Type B pancreatic cell (in vitro differentiated cells): Measurements from ENCODE around the gene GDPD4. TPM values are rescaled to one million over a fixed set of nuclear protein-coding genes. Genes with fewer than 3 reads are reported as not detected.

Experiments used
- DNase-seq: peaks from one replicate; pipeline ENCODE4 v3.0.0; 2021; ENCODE audit warnings: mixed read lengths; ENCODE audit not compliant: unreplicated experiment; ENCODE audit errors: extremely low spot score
- H3K27ac Mint-ChIP-seq: 2 replicates; pipeline ENCODE4 v1.8.0; 2021; ENCODE audit warnings: mild to moderate bottlenecking, mixed read lengths
- H3K27me3 Mint-ChIP-seq: 2 replicates; pipeline ENCODE4 v1.8.0; 2021; ENCODE audit warnings: mixed read lengths
- H3K36me3 Mint-ChIP-seq: 2 replicates; pipeline ENCODE4 v1.8.0; 2021; ENCODE audit warnings: mixed read lengths
- H3K4me1 Mint-ChIP-seq: one replicate; pipeline ENCODE4 v1.8.0; 2021; ENCODE audit warnings: mixed read lengths; ENCODE audit not compliant: unreplicated experiment
- H3K4me3 Mint-ChIP-seq: 2 replicates; pipeline ENCODE4 v1.8.0; 2021; ENCODE audit warnings: mild to moderate bottlenecking, mixed read lengths
- H3K9me3 Mint-ChIP-seq: 2 replicates; pipeline ENCODE4 v1.8.0; 2021; ENCODE audit warnings: mixed read lengths
- total RNA-seq: library from RNA; stranded (reverse); gene quantifications from 2 replicates; pipeline ENCODE4 v1.2.1, GENCODE V29; 2021; ENCODE audit warnings: low replicate concordance
- TF ChIP-seq, protein P1 (sequence below): fragments of 200-600 bp; sonication (generic); conservative IDR thresholded peaks from 2 replicates; pipeline ENCODE4 v1.5.0; 2021; ENCODE audit warnings: antibody characterized with exemption, mild to moderate bottlenecking

The GDPD4 gene
- total RNA-seq, 1 donor from 2014 or later: not detected

DNA sequence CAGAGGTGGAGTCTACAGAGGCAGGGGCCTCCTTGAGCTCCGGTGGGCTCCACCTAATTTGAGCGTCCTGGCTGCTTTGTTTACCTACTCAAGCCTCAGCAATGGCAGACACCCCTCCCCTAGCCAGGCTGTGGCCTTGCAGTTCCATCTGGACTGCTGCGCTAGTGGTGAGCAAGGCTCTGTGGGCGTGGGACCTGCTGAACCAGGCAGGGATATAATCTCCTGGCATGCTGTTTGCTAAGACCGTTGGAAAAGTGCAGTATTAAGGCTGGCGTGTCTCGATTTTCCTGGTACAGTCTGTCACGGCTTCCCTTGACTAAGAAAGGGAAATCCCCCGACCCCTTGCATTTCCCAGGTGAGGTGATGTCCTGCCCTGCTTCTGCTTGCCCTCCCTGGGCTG is 77.7 kb downstream of the GDPD4 start:
- Mint-ChIP-seq H3K27ac (no peak overlapping the region), H3K27me3 (no peaks in the 10 kb centered on the region), H3K4me3 (no peak overlapping the region), H3K9me3 (no peaks in the 10 kb centered on the region), H3K36me3 (no peaks in the 10 kb centered on the region), H3K4me1 (no peaks in the 10 kb centered on the region)
- DNase-seq: no peak
- TF ChIP-seq, protein P1, sequence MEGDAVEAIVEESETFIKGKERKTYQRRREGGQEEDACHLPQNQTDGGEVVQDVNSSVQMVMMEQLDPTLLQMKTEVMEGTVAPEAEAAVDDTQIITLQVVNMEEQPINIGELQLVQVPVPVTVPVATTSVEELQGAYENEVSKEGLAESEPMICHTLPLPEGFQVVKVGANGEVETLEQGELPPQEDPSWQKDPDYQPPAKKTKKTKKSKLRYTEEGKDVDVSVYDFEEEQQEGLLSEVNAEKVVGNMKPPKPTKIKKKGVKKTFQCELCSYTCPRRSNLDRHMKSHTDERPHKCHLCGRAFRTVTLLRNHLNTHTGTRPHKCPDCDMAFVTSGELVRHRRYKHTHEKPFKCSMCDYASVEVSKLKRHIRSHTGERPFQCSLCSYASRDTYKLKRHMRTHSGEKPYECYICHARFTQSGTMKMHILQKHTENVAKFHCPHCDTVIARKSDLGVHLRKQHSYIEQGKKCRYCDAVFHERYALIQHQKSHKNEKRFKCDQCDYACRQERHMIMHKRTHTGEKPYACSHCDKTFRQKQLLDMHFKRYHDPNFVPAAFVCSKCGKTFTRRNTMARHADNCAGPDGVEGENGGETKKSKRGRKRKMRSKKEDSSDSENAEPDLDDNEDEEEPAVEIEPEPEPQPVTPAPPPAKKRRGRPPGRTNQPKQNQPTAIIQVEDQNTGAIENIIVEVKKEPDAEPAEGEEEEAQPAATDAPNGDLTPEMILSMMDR: no peak

DNA sequence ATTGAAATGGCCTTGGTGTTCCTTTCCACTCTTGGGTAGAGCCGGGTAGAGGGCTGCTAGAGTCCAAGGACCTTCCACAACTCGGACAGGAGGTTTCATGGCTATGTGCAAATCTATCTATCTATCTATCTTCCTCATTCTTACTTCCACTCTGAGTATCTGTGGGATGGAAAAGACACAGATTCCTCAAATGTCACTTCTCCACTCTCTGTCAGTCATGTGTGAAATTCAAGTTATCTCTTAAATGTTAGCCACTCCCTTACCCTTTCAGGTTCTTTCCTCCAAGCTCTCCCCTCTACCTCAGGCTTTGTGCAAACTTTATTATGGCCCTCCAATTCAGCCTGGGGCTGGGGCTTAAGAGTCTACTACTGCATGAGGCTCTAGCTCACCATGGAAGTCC is 84.3 kb downstream of the GDPD4 start:
- no peaks in the 10 kb centered on the region for H3K4me1 Mint-ChIP-seq
- H3K4me3 Mint-ChIP-seq: no peak overlapping the region
- H3K27me3 Mint-ChIP-seq: peaks cover 3% of the 10 kb centered on the region
- no peak overlapping the region for H3K27ac Mint-ChIP-seq
- TF ChIP-seq, protein P1: no peak
- no peaks in the 10 kb centered on the region for H3K9me3 Mint-ChIP-seq
- no peaks in the 10 kb centered on the region for H3K36me3 Mint-ChIP-seq
- DNase-seq: no peak

DNA sequence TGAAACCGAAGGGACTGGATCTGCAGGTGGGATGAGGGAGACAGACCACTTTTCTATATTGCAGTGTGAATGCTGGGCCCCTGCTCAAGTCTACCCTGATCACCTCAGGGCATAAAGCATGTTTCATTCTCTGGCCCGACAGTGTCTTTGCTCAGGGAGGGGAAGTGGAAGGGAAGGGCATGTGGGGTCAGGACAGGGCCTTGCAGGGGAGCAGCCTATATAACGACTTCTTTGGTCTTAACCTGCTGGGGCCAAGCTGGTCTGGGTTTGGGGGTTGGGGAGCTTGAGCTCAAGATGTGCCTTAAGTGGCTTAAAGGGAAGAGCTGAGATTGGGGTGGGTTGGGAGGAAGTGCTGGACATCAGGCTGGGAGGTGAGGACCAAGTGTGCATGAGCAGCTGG is 86.4 kb downstream of the GDPD4 start:
- TF ChIP-seq, protein P1: no peak
- Mint-ChIP-seq H3K27ac (no peak overlapping the region), H3K9me3 (no peaks in the 10 kb centered on the region), H3K36me3 (no peaks in the 10 kb centered on the region), H3K4me1 (no peaks in the 10 kb centered on the region), H3K27me3 (peaks cover 3% of the 10 kb centered on the region), H3K4me3 (no peak overlapping the region)
- DNase-seq: no peak

DNA sequence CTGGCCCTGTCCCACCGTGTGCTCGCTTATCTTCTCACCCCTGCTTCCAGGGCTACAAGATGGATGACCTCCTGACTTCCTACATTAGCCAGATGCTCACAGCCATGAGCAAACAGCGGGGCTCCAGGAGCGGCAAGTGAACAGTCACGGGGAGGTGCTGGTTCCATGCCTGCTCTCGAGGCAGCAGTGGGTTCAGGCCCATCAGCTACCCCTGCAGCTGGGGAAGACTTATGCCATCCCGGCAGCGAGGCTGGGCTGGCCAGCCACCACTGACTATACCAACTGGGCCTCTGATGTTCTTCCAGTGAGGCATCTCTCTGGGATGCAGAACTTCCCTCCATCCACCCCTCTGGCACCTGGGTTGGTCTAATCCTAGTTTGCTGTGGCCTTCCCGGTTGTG is 86.9 kb downstream of the GDPD4 start:
- Mint-ChIP-seq H3K4me1 (no peaks in the 10 kb centered on the region), H3K27ac (no peak overlapping the region), H3K36me3 (no peaks in the 10 kb centered on the region), H3K9me3 (no peaks in the 10 kb centered on the region), H3K4me3 (no peak overlapping the region), H3K27me3 (peaks cover 3% of the 10 kb centered on the region)
- no peak for DNase-seq
- TF ChIP-seq, protein P1: no peak

DNA sequence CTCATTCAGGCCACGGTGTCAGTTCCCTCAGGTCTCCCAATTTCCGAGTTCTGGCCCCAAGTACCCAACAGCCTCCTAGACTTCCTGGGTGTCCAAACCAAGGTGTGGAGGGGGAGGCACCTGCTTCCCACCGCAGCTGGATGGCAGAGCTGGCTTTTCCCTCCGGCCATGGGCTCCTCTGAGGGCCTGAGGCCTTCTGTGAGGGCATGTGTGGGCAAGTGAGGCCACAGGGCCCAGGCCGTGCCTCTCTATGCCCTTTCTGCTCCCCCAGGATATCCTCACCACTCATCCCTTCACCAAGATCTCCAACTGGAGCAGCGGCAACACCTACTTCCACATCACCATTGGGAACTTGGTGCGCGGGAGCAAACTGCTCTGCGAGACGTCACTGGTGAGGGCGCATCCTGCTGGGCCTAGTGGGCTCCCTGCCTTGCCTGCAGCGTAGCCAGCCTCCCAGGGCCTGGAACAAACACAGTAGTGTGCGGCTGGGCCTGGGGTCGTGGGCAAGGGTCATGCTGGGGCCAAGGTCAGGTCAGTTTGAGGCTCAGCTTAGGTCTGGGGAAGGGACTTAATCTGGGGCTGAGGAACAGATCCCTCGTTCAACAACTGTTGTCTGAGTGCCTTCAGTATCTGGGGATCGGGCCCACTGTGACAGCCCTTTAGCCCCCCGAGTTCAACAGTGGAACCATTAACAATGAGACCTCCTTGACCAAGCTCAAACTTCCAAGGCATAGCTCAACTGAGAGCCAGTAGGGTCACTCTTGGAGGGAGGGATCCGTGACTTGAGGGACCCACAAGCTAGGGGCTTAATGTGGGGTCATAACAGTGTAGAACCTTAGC is 87.7 kb downstream of the GDPD4 start:
- TF ChIP-seq, protein P1: no peak
- H3K4me3 Mint-ChIP-seq: no peak overlapping the region
- H3K36me3 Mint-ChIP-seq: no peaks in the 10 kb centered on the region
- H3K9me3 Mint-ChIP-seq: no peaks in the 10 kb centered on the region
- no peaks in the 10 kb centered on the region for H3K4me1 Mint-ChIP-seq
- no peak overlapping the region for H3K27ac Mint-ChIP-seq
- no peak for DNase-seq
- H3K27me3 Mint-ChIP-seq: peaks cover 3% of the 10 kb centered on the region
